Neural cell (in vitro differentiated cells): ENCODE measurements around the gene ROM1. TPM values are rescaled to one million over a fixed set of nuclear protein-coding genes. Genes with fewer than 3 reads are reported as not detected.
"Not testable (repeated sequence)": the region's sequence is repeated elsewhere in the genome, so short reads cannot be mapped to it uniquely, and the experiment has no call there.

Source experiments
- H2AFZ ChIP-seq: fragments of 200-600, 300-800 bp; sonication (generic), shearing (Covaris generic); 2 replicates; pipeline ENCODE4 v1.6.0; 2014; ENCODE audit warnings: low read depth, mild to moderate bottlenecking, antibody characterized with exemption, low read length, moderate library complexity
- H3F3A ChIP-seq: fragments of 200-600 bp; shearing (Covaris generic); 2 replicates; pipeline ENCODE4 v1.6.1; 2016; ENCODE audit warnings: mild to moderate bottlenecking, moderate library complexity, mixed read lengths, antibody characterized with exemption, low read length; ENCODE audit not compliant: insufficient read depth, poor library complexity, severe bottlenecking
- H3K27ac ChIP-seq: fragments of 200-600, 300-800 bp; sonication (generic), shearing (Covaris generic); 2 replicates; pipeline ENCODE4 v1.5.1; 2014; ENCODE audit warnings: mild to moderate bottlenecking, low read length, moderate library complexity
- H3K27me3 ChIP-seq: fragments of 300-800, 200-600 bp; sonication (generic), shearing (Covaris generic); 2 replicates; pipeline ENCODE4 v1.6.0; 2014; ENCODE audit warnings: mild to moderate bottlenecking, low read depth, low read length, moderate library complexity; ENCODE audit not compliant: insufficient read depth
- H3K36me3 ChIP-seq: fragments of 300-800, 200-600 bp; sonication (generic), shearing (Covaris generic); 2 replicates; pipeline ENCODE4 v1.5.1; 2014; ENCODE audit warnings: mild to moderate bottlenecking, antibody characterized with exemption, low read length, moderate library complexity; ENCODE audit not compliant: insufficient read depth
- H3K4me2 ChIP-seq: fragments of 300-800, 200-600 bp; sonication (generic), shearing (Covaris generic); 2 replicates; pipeline ENCODE4 v1.6.0; 2014; ENCODE audit warnings: mild to moderate bottlenecking, low read length
- H3K4me3 ChIP-seq: fragments of 300-800, 200-600 bp; sonication (generic), shearing (Covaris generic); 2 replicates; pipeline ENCODE4 v1.5.1; 2014; ENCODE audit warnings: mild to moderate bottlenecking, low read length, moderate library complexity
- H3K79me2 ChIP-seq: fragments of 200-600 bp; shearing (Covaris generic); replicated peaks from 2 replicates; pipeline ENCODE4 v1.6.0; 2014; ENCODE audit warnings: mild to moderate bottlenecking, low read length, moderate library complexity; ENCODE audit not compliant: insufficient read depth
- H3K9ac ChIP-seq: fragments of 300-800, 200-600 bp; sonication (generic), shearing (Covaris generic); 2 replicates; pipeline ENCODE4 v1.6.1; 2016; ENCODE audit warnings: mild to moderate bottlenecking, low read length, mixed read lengths
- H3K9me2 ChIP-seq: fragments of 200-600 bp; shearing (Covaris generic); 2 replicates; pipeline ENCODE4 v1.6.1; 2016; ENCODE audit warnings: mild to moderate bottlenecking, low read length, mixed read lengths; ENCODE audit not compliant: insufficient read depth
- H3K9me3 ChIP-seq: fragments of 200-600, 300-800 bp; sonication (generic), shearing (Covaris generic); 2 replicates; pipeline ENCODE4 v1.6.1; 2016; ENCODE audit warnings: mild to moderate bottlenecking, mixed run types, low read length, moderate library complexity, mixed read lengths
- H4K20me1 ChIP-seq: fragments of 200-600 bp; shearing (Covaris generic); 2 replicates; pipeline ENCODE4 v1.6.1; 2016; ENCODE audit warnings: mild to moderate bottlenecking, mixed run types; ENCODE audit not compliant: insufficient read depth
- CTCF ChIP-seq: fragments of 450-650 bp; IDR thresholded peaks from 2 replicates; pipeline ENCODE4 v1.5.1; 2014; ENCODE audit warnings: antibody characterized with exemption, mild to moderate bottlenecking, moderate library complexity; ENCODE audit not compliant: poor library complexity, severe bottlenecking
- EP300 ChIP-seq: fragments of 450-650 bp; conservative IDR thresholded peaks from 2 replicates; pipeline ENCODE4 v1.6.1; 2014; ENCODE audit warnings: antibody characterized with exemption, mild to moderate bottlenecking, moderate library complexity; ENCODE audit not compliant: poor library complexity, severe bottlenecking
- EZH2 ChIP-seq: fragments of 200-600, 300-800 bp; shearing (Covaris generic), sonication (generic); IDR thresholded peaks from 2 replicates; pipeline ENCODE4 v1.6.1; 2014; ENCODE audit warnings: antibody characterized with exemption, low read length, borderline replicate concordance, mild to moderate bottlenecking; ENCODE audit not compliant: insufficient read depth, poor library complexity, severe bottlenecking
- MXI1 ChIP-seq: fragments of 450-650 bp; conservative IDR thresholded peaks from 2 replicates; pipeline ENCODE4 v1.6.1; 2014; ENCODE audit warnings: antibody characterized with exemption, mild to moderate bottlenecking; ENCODE audit not compliant: poor library complexity, severe bottlenecking
- POLR2AphosphoS5 ChIP-seq: IDR thresholded peaks from 2 replicates; pipeline ENCODE4 v1.6.1; 2012
- RAD21 ChIP-seq: fragments of 450-650 bp; conservative IDR thresholded peaks from 2 replicates; pipeline ENCODE4 v1.6.1; 2014; ENCODE audit warnings: antibody characterized with exemption, mild to moderate bottlenecking, moderate library complexity
- REST ChIP-seq: IDR thresholded peaks from 2 replicates; pipeline ENCODE4 v1.6.1; 2012; ENCODE audit warnings: borderline replicate concordance
- SMC3 ChIP-seq: fragments of 450-650 bp; conservative IDR thresholded peaks from 2 replicates; pipeline ENCODE4 v1.6.1; 2014; ENCODE audit warnings: antibody characterized with exemption, mild to moderate bottlenecking, moderate library complexity; ENCODE audit not compliant: poor library complexity
- TAF1 ChIP-seq: IDR thresholded peaks from 2 replicates; pipeline ENCODE4 v1.6.1; 2012; ENCODE audit warnings: low read depth
- polyA plus RNA-seq: library from polyadenylated mRNA; depleted of rRNA; stranded (reverse); fragments of >200 nt; gene quantifications from 2 replicates; pipeline ENCODE4 v1.2.3, GENCODE V29; 2014

The ROM1 gene
- polyA plus RNA-seq, 1 donor from 2014 or later = 0.31 TPM

GRCh38 chr11:62614275-62614674, 1.2 kb downstream of the ROM1 start:
- H3K9me2 ChIP-seq = no peaks in the 10 kb centered on the region
- H3K79me2 ChIP-seq = no peaks in the 10 kb centered on the region
- no peak overlapping the region for H3K4me2 ChIP-seq
- no peaks in the 10 kb centered on the region for H3K9me3 ChIP-seq
- no peak overlapping the region for H3K27ac ChIP-seq
- H3K36me3 ChIP-seq = no peaks in the 10 kb centered on the region
- peaks cover 8% of the 10 kb centered on the region for H3K27me3 ChIP-seq
- no peak overlapping the region for H3K9ac ChIP-seq
- no peak overlapping the region for H2AFZ ChIP-seq
- no peaks in the 10 kb centered on the region for H4K20me1 ChIP-seq
- H3K4me3 ChIP-seq = no peak overlapping the region
- TF ChIP-seq EZH2 (no peak), CTCF (no peak), REST (no peak), EP300 (no peak), POLR2AphosphoS5 (no peak), RAD21 (no peak), MXI1 (no peak), TAF1 (no peak), SMC3 (no peak)
- H3F3A ChIP-seq = no peaks in the 10 kb centered on the region

- Histone ChIP-seq H3K9me3 (no peaks in the 10 kb centered on the region), H3K4me2 (no peak overlapping the region), H2AFZ (no peak overlapping the region), H4K20me1 (no peaks in the 10 kb centered on the region), H3K36me3 (no peaks in the 10 kb centered on the region), H3K27ac (no peak overlapping the region), H3K79me2 (peaks cover 3% of the 10 kb centered on the region), H3F3A (no peaks in the 10 kb centered on the region), H3K9me2 (no peaks in the 10 kb centered on the region), H3K4me3 (no peak overlapping the region), H3K27me3 (peaks cover 8% of the 10 kb centered on the region), H3K9ac (no peak overlapping the region)
- TF ChIP-seq EZH2 (no peak), EP300 (no peak), REST (no peak), SMC3 (no peak), CTCF (no peak)
Observed at GRCh38 chr11:62615521-62615920, 2.5 kb downstream of the ROM1 start.

- H3K27ac ChIP-seq, H3K36me3 ChIP-seq, H3K27me3 ChIP-seq, H3K79me2 ChIP-seq, H3F3A ChIP-seq, H2AFZ ChIP-seq, H3K4me3 ChIP-seq, H3K9me2 ChIP-seq, H4K20me1 ChIP-seq, H3K9me3 ChIP-seq, H3K4me2 ChIP-seq, H3K9ac ChIP-seq: not testable (repeated sequence)
Observed at GRCh38 chr11:62616957-62617356, 3.9 kb downstream of the ROM1 start.
